A673 (cell line): ENCODE measurements around the gene USP34.

Experiments
- EZH2 ChIP-seq: fragments of 200-600 bp; sonication (generic); IDR thresholded peaks from 2 replicates; pipeline ENCODE4 v1.6.1; 2017; ENCODE audit warnings: borderline replicate concordance, low read depth, mild to moderate bottlenecking, mixed read lengths, antibody characterized with exemption, low read length; ENCODE audit not compliant: poor library complexity, severe bottlenecking
- TF ChIP-seq, protein P1 (sequence below): fragments of 300-800, 200-600 bp; sonication (generic); conservative IDR thresholded peaks from 2 replicates; pipeline ENCODE4 v1.5.1; 2017; ENCODE audit warnings: low read depth, mild to moderate bottlenecking, antibody characterized with exemption, low read length, moderate library complexity, mixed read lengths

DNA sequence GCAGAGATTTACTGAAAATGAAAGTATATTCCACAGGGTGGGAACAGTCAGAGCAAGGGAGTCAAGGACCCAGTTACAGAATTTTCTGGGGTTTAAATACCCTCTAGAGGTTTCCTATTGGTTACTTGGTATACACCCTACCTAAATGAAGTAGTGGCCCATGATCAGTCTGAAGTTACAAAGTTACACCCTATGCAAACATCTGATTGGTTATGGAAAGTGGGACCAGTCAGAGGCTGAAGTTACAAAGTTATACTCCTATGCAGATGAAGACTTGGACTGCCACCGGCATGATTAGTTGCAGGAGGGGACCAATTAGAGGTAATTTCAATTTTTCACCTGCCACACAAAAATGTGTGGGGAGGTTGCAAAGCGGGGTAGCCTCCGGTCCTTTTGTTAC lies 56.2 kb downstream of the USP34 start:
- TF ChIP-seq, protein P1, sequence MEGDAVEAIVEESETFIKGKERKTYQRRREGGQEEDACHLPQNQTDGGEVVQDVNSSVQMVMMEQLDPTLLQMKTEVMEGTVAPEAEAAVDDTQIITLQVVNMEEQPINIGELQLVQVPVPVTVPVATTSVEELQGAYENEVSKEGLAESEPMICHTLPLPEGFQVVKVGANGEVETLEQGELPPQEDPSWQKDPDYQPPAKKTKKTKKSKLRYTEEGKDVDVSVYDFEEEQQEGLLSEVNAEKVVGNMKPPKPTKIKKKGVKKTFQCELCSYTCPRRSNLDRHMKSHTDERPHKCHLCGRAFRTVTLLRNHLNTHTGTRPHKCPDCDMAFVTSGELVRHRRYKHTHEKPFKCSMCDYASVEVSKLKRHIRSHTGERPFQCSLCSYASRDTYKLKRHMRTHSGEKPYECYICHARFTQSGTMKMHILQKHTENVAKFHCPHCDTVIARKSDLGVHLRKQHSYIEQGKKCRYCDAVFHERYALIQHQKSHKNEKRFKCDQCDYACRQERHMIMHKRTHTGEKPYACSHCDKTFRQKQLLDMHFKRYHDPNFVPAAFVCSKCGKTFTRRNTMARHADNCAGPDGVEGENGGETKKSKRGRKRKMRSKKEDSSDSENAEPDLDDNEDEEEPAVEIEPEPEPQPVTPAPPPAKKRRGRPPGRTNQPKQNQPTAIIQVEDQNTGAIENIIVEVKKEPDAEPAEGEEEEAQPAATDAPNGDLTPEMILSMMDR: no peak
- no peak for TF ChIP-seq EZH2
